HCT116 (cell line): Measurements from ENCODE around the gene ASCC2. TPM values are rescaled to one million over a fixed set of nuclear protein-coding genes. Genes with fewer than 3 reads are reported as not detected.

Source experiments
- ATAC-seq: fragments of 200-7000 bp; cut with Tn5 transposase; 2 replicates; pipeline ENCODE4 v1.9.1; 2020; ENCODE audit warnings: mild to moderate bottlenecking, moderate library complexity
- BruUV-seq: library from RNA; stranded (reverse); fragments of 400-500 nt; replicated peaks from 2 replicates; lab custom pipeline; 2021; lab: Mats Ljungman, UMichigan
- CTCF ChIA-PET: fragments of 300-600 bp; sonication (Branson Sonifier 250); formaldehyde crosslinking; loops from one replicate; lab custom pipeline; 2021; ENCODE audit warnings: antibody characterized with exemption; lab: Charles Lee
- POLR2A ChIA-PET: fragments of 300-600, 350-600 bp; sonication (Branson Sonifier 250); formaldehyde crosslinking; loops from one replicate; lab custom pipeline; 2021; ENCODE audit warnings: antibody characterized with exemption; lab: Charles Lee
- RAD21 ChIA-PET, 2 experiments: fragments of 300-600 bp; sonication (Branson Sonifier 250); formaldehyde crosslinking; loops; one replicate each; lab custom pipeline; 2023; ENCODE audit warnings: low total read pairs in 2 of 2; ENCODE audit not compliant: uncharacterized antibody in 2 of 2, unreplicated experiment in 2 of 2, low non-redundant PET in 1 of 2; lab: Charles Lee
- DNase-seq: peaks from one replicate; pipeline ENCODE4 v3.0.0-alpha.2; 2010; ENCODE audit warnings: low read depth, low spot score
- H2AFZ ChIP-seq: fragments of 200-600 bp; shearing (Covaris generic), sonication (generic); 2 replicates; pipeline ENCODE4 v1.6.1; 2017; ENCODE audit warnings: low read depth, mixed run types, mixed read lengths, antibody characterized with exemption, low read length; ENCODE audit not compliant: poor library complexity, severe bottlenecking
- H3K27ac ChIP-seq: 2 replicates; pipeline ENCODE4 v1.5.1; 2012; ENCODE audit warnings: low read depth, low read length
- H3K27me3 ChIP-seq: fragments of 200-600 bp; sonication (generic); 2 replicates; pipeline ENCODE4 v1.6.1; 2016; ENCODE audit warnings: mixed run types, low read length, mixed read lengths; ENCODE audit not compliant: insufficient read depth
- H3K36me3 ChIP-seq, 2 experiments: fragments of 200-500 bp in 1 of 2; fragments of 200-600 bp in 1 of 2; sonication (Bioruptor generic) in 1 of 2; sonication (generic) in 1 of 2; 2 replicates each; pipeline versions ENCODE4 v1.5.1 to v1.6.1; 2014 to 2016; ENCODE audit warnings: low read length in 2 of 2, inconsistent platforms in 1 of 2, mixed read lengths in 1 of 2, mixed run types in 1 of 2; ENCODE audit not compliant: insufficient read depth in 2 of 2, control insufficient read depth in 1 of 2
- H3K4me1 ChIP-seq, 2 experiments: fragments of 200-600 bp in 1 of 2; sonication (generic) in 1 of 2; 2 replicates each; pipeline versions ENCODE4 v1.5.1 to v1.6.1; 2012 to 2017; ENCODE audit warnings: low read length in 2 of 2, inconsistent platforms in 1 of 2, mild to moderate bottlenecking in 1 of 2, mixed read lengths in 1 of 2, mixed run types in 1 of 2, moderate library complexity in 1 of 2; ENCODE audit not compliant: insufficient read depth in 2 of 2, control insufficient read depth in 1 of 2
- H3K4me2 ChIP-seq: fragments of 200-600 bp; sonication (generic); 2 replicates; pipeline ENCODE4 v1.6.1; 2017; ENCODE audit warnings: mixed run types, low read length, mixed read lengths
- H3K4me3 ChIP-seq, 2 experiments: fragments of 200-600 bp in 1 of 2; sonication (generic) in 1 of 2; replicated peaks in 1 of 2; 2 replicates each; pipeline ENCODE4 v1.5.1; 2011 to 2016; ENCODE audit warnings: low read length in 2 of 2, control low read depth in 1 of 2, low read depth in 1 of 2, mild to moderate bottlenecking in 1 of 2, mixed read lengths in 1 of 2, mixed run types in 1 of 2
- H3K79me2 ChIP-seq: fragments of 200-600 bp; sonication (generic); 2 replicates; pipeline ENCODE4 v1.6.1; 2017; ENCODE audit warnings: mild to moderate bottlenecking, mixed run types, low read length, moderate library complexity, mixed read lengths; ENCODE audit not compliant: insufficient read depth
- H3K9ac ChIP-seq: fragments of 200-600 bp; sonication (generic); 2 replicates; pipeline ENCODE4 v1.6.1; 2016; ENCODE audit warnings: low read length, mixed read lengths
- H3K9me2 ChIP-seq: fragments of 200-600 bp; sonication (generic), shearing (Covaris generic); 2 replicates; pipeline ENCODE4 v1.6.1; 2017; ENCODE audit warnings: mixed run types, mild to moderate bottlenecking, moderate library complexity; ENCODE audit not compliant: insufficient read depth
- H3K9me3 ChIP-seq, 2 experiments: fragments of 200-500 bp in 1 of 2; fragments of 200-600 bp in 1 of 2; sonication (Bioruptor generic) in 1 of 2; sonication (generic) in 1 of 2; 2 replicates each; pipeline ENCODE4 v1.6.1; 2014 to 2017; ENCODE audit warnings: low read length in 2 of 2, mixed read lengths in 2 of 2, inconsistent platforms in 1 of 2, low read depth in 1 of 2, mild to moderate bottlenecking in 1 of 2, mixed run types in 1 of 2, moderate library complexity in 1 of 2; ENCODE audit not compliant: control insufficient read depth in 1 of 2, insufficient read depth in 1 of 2
- H4K20me1 ChIP-seq: fragments of 200-600 bp; sonication (generic), shearing (Covaris generic); 2 replicates; pipeline ENCODE4 v1.6.1; 2017; ENCODE audit warnings: mixed run types, mild to moderate bottlenecking, moderate library complexity; ENCODE audit not compliant: insufficient read depth
- CTCF ChIP-seq, 3 experiments: fragments of 200-600 bp in 1 of 3; sonication (generic) in 1 of 3; IDR thresholded peaks in 2 of 3; conservative IDR thresholded peaks in 1 of 3; 2 replicates each; pipeline ENCODE4 v1.5.1; 2012 to 2017; ENCODE audit warnings: low read depth in 2 of 3, low read length in 2 of 3, antibody characterized with exemption in 1 of 3, borderline replicate concordance in 1 of 3, control low read depth in 1 of 3, mild to moderate bottlenecking in 1 of 3, mixed read lengths in 1 of 3, mixed run types in 1 of 3, moderate library complexity in 1 of 3; ENCODE audit not compliant: insufficient read depth in 1 of 3
- EGR1 ChIP-seq: IDR thresholded peaks from 2 replicates; pipeline ENCODE4 v1.6.1; 2012; ENCODE audit warnings: low read depth
- ELF1 ChIP-seq: IDR thresholded peaks from 2 replicates; pipeline ENCODE4 v1.6.1; 2012; ENCODE audit warnings: low read depth, borderline replicate concordance
- EZH2phosphoT487 ChIP-seq: fragments of 200-600 bp; IDR thresholded peaks from 2 replicates; pipeline ENCODE4 v1.6.1; 2018; ENCODE audit warnings: antibody characterized with exemption, borderline replicate concordance
- MAX ChIP-seq: IDR thresholded peaks from 2 replicates; pipeline ENCODE4 v1.6.1; 2012
- POLR2A ChIP-seq: IDR thresholded peaks from 2 replicates; pipeline ENCODE4 v1.7.0; 2011; ENCODE audit warnings: borderline replicate concordance; ENCODE audit not compliant: insufficient read depth, insufficient read length; ENCODE audit errors: extremely low read depth
- POLR2AphosphoS5 ChIP-seq: IDR thresholded peaks from 2 replicates; pipeline ENCODE4 v1.6.1; 2011; ENCODE audit warnings: mild to moderate bottlenecking, low read depth, low read length, moderate library complexity
- SP1 ChIP-seq: IDR thresholded peaks from 2 replicates; pipeline ENCODE4 v1.6.1; 2012; ENCODE audit warnings: low read depth
- YY1 ChIP-seq: IDR thresholded peaks from 2 replicates; pipeline ENCODE4 v1.6.1; 2011; ENCODE audit warnings: low read length, low read depth, moderate library complexity, mild to moderate bottlenecking; ENCODE audit not compliant: insufficient replicate concordance; ENCODE audit errors: extremely low read depth
- intact Hi-C: fragments of 100-400 bp; cut with micrococcal nuclease; formaldehyde crosslinking; loops from 2 replicates; pipeline ENCODE4 v1.10.0; 2022
- total RNA-seq: library from RNA; stranded (reverse); gene quantifications from one replicate; pipeline ENCODE4 v1.2.1, GENCODE V29; 2021; ENCODE audit not compliant: unreplicated experiment

Gene ASCC2
- total RNA-seq, 1 experiment from 2014 or later: 68.6 TPM

GRCh38 chr22:29758068-29758622 is 79.9 kb downstream of the ASCC2 start:
- H3K4me1 ChIP-seq: peaks cover 10 to 13% of the 10 kb centered on the region in 2 experiments
- ChIA-PET RAD21 (no interaction called here), POLR2A (no interaction called here), CTCF (no interaction called here)
- TF ChIP-seq MAX: no peak
- TF ChIP-seq EZH2phosphoT487: no peak
- no peak for TF ChIP-seq ELF1
- no peak for TF ChIP-seq EGR1
- TF ChIP-seq CTCF (IDR thresholded peaks at IDR 0.05 in 2 of 3, conservative IDR thresholded peaks at IDR 0.05 in 1 of 3; ENCODE audit: borderline replicate concordance in 1 of 3, insufficient read depth in 1 of 3, low read depth in 2 of 3, low read length in 2 of 3): no peak
- TF ChIP-seq POLR2AphosphoS5: no peak
- no peak for TF ChIP-seq POLR2A
- no peak for TF ChIP-seq SP1
- TF ChIP-seq YY1: no peak
- ATAC-seq: no peak
- no peak overlapping the region for H3K4me2 ChIP-seq
- no peak overlapping the region for H3K9ac ChIP-seq
- H3K36me3 ChIP-seq: no peaks in the 10 kb centered on the region
- H3K27me3 ChIP-seq: no peaks in the 10 kb centered on the region
- no peaks in the 10 kb centered on the region for H3K9me2 ChIP-seq
- intact Hi-C loops: no loop called here
- H4K20me1 ChIP-seq: no peaks in the 10 kb centered on the region
- no peaks in the 10 kb centered on the region for H3K79me2 ChIP-seq
- no peak for DNase-seq
- H2AFZ ChIP-seq: no peak overlapping the region
- no peaks in the 10 kb centered on the region for H3K9me3 ChIP-seq
- no TSS peak for BruUV-seq
- no peak overlapping the region for H3K4me3 ChIP-seq
- H3K27ac ChIP-seq: no peak overlapping the region
